ENCODE measurements around the gene ECHDC3. TPM values are rescaled to one million over a fixed set of nuclear protein-coding genes. Genes with fewer than 3 reads are reported as not detected.

Gene ECHDC3
- total RNA-seq, 2 experiments from 2014 or later = 0.73 to 0.78 TPM

DNA sequence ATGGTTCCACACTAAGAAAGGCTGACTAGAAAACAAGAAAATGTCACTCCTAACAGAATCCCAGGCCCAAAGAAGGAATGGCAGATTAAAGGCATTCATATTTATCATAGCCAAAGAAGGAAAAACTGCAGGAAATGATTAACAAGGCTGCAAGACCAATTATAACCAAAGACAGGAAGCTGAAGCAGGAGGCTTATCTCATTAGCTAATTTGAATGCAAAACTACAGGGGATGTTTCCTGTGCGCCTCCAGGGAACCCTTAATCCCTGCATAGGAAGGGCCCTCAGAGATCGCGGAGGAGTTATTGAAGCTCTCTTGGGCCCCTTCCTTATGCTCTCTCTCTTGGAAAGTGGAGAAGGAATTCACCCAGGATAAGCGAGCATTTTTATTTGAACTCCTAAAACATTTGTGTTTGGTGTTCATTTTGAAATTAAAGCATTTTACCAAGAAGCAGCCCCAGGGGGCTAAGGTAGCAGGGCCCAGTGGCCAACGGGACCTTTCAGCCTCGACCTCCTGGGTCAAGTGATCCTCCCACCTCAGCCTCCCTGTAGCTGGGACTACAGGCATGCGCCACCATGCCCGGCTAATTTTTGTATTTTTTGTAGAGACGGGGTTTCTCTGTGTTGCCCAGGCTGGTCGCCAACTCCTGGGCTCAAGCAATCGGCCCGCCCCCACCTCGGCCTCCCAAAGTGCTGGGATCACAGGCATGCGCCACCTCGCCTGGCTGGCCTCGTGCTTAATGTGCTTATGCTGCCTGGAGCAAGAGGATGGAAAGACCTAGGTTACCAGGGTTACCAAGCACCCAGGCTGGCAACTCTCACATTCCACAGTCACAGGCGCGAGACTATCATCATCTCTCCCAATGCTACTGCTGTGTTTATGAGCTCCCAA, 56.9 kb downstream of the ECHDC3 start:
- ChIA-PET CTCF (interaction anchor here (1.1 kb wide), 1 partner anchor 15 kb away, joined by 3 read pairs; no protein-coding TSS in a partner anchor), POLR2A (no interaction called here)

- CTCF ChIA-PET = interaction anchor here (1.1 kb wide), 1 partner anchor 14 kb away, joined by 3 read pairs; no protein-coding TSS in a partner anchor
- POLR2A ChIA-PET = no interaction called here
Observed at GRCh38 chr10:11799736-11800080, 57.5 kb downstream of the ECHDC3 start.

GRCh38 chr10:11804336-11804735, 62.2 kb downstream of the ECHDC3 start:
- POLR2A ChIA-PET = no interaction called here
- CTCF ChIA-PET = no interaction called here

DNA sequence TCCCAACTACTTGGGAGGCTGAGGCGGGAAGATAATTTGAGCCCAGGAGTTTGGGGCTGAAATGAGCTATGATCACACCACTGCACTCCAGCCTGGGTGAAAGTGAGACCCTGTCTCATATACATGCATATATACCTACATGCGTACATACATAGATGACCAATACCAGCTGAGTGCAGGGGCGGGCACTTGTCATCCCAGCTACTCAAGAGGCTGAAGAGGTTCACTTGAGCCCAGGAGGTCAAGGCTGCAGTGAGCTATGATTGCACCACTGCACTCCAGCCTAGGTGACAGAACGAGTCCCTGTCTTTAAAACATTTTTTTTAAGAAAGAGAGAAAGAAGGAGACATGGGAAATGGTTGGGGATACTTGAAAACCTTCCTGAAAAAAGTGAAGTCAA, 63.6 kb downstream of the ECHDC3 start:
- ChIA-PET POLR2A (no interaction called here), CTCF (no interaction called here)

DNA sequence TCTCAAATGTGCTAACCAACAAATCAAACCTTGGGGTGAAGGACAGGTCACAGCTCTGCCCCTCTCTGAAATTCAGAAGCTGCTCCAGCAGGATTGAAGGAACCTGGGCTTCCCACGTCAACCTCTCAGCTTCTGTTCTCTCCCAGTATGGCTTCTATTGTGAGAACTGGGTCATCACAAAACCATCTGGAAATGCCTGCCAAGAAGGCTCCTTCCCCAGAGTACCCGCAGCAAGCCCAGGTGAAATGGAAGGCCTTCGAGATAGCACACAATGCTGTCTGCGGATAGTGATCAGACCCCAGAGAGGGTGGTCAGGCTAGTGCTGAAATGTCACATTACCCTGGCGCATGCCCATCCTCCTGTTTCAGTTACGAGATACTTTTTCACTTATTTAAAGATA, 64.5 kb downstream of the ECHDC3 start:
- ChIA-PET CTCF (no interaction called here), POLR2A (no interaction called here)

DNA sequence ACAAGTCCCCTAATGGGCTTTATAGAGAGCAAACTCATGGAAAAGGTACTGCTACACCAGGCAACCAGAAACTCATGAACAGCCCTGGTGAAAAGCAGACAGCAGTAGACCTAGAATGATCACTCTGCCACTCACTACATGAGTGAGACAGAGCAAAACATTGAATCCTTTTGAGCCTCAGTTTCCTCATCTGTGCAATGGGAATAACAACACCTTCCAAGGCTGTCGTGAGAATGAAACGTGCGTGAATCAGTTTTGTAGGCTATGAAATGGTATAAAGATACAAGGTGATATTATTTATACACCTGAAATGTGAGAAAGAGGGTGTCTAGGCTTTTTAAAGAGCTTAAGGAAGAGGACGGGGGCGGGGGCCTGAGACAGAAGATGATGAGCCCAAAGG, 66.6 kb downstream of the ECHDC3 start:
- CTCF ChIA-PET = interaction anchor here (0.7 kb wide), 1 partner anchor 509 kb away, joined by 3 read pairs; no protein-coding TSS in a partner anchor
- POLR2A ChIA-PET = no interaction called here

GRCh38 chr10:11810313-11810766, 68.2 kb downstream of the ECHDC3 start:
- POLR2A ChIA-PET = no interaction called here
- CTCF ChIA-PET = interaction anchor here (1.0 kb wide), 1 partner anchor 9 kb away, joined by 3 read pairs; no protein-coding TSS in a partner anchor

DNA sequence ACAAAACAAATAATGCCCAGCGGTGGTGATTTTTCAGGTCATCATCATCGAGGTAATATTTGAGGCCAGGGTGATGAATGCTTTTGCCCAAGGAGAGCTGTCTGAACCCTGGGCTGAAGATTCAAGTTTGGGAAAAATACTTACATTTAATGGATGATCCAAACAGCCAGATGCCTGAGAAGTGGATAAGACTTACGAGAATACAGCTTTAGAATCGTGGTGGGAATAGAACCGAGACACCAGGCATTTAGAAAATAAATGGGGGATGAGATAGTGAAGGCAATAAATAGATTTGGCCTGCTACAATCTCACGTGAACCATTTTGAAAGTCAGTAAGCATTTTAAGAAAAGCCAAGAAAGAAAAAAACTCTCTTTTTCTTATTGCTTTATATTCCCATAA, 68.8 kb downstream of the ECHDC3 start:
- ChIA-PET CTCF (interaction anchor here (1.0 to 1.1 kb wide), 2 partner anchors 9 to 11 kb away, joined by 3 read pairs; no protein-coding TSS in a partner anchor), POLR2A (no interaction called here)

- ChIA-PET CTCF (no interaction called here), POLR2A (no interaction called here)
Observed at GRCh38 chr10:11813177-11813576, 71.0 kb downstream of the ECHDC3 start.

Other genes with a start within 250 kb of the ECHDC3 start
- gene USP6NL, start 130.7 kb upstream of the ECHDC3 start, total RNA-seq = 1 to 10 TPM; 2.3 to 2.7 TPM
- 1 to 10 TPM; 1.4 to 1.6 TPM for gene PROSER2, start 81.0 kb downstream of the ECHDC3 start, total RNA-seq